NCI-H1436 treated with DMSO at 0.1 percent for 48 hours (cell line): ENCODE data around the gene STK32C.

Experiments used
- DNase-seq: peaks from one replicate; lab custom pipeline; 2025; lab: John Stamatoyannopoulos, UW

The STK32C gene

DNA sequence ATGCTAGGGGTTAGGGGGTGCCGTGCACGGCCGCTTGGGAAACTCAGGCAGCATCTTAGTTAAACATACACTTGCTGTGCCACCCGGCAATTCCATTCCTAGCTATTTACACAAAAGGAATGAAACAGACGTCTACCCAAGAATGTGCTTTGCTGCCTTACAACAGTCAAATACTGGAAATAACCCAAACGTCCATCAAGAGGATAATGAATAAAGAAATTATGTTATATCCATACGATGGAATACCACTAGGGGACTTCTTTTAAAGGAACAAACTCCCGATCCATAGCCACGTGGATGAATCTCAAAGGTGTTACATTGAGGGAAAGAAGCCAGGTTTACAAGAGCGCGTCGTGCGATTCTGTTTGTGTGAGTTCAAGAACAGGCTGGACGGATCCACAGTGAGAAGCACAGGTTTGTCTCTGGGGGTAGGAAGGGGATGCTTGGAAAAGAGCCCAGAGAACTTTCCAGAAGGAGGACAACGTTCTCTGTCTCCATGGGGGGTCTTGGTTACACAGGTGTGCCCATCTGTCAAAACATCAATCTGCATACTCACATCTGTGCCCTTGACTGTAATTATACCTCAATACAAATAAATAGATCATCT is 41.8 kb downstream of the STK32C start:
- peak; percentile 32 for DNase-seq

DNA sequence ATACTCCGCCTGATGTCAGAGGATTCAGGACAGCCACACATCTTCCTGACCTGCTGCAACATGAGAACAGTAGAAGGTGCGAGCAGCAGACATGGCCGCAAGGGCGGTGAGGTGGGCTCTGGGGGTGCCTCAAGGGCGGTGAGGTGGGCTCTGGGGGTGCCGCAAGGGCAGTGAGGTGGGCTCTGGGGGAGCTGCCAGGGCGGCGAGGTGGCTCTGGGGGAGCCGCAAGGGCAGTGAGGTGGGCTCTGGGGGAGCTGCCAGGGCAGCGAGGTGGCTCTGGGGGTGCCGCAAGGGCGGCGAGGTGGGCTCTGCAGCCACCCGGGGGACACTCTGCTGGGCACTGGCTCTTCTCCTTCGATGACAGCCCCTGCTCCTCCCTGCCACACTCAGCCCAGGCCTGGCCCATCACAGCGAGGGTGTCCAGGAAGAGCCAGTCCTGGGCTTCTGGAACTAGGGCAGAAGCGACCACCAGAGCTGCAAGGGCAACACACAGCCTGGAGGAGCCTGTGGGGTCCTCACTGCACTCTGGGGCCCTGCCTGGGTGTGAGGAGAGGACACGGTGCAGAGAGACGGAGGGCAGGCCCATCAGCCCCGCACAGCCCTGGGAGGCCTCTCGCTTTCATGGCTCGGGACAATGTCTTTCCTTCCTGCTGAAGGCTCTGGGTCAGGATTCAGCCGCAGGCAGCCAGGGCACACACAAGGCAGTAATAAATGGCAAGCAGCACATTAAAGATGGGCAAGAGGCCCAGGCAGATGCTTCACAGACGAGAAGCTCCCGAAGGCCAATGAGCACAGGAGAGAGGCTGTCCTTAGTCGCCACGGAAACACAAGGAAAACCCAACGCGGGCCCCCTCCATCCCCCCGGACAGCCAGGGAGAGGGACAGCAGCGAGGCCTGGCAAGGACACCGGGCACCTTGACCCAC is 42.5 kb downstream of the STK32C start:
- DNase-seq: no peak

DNA sequence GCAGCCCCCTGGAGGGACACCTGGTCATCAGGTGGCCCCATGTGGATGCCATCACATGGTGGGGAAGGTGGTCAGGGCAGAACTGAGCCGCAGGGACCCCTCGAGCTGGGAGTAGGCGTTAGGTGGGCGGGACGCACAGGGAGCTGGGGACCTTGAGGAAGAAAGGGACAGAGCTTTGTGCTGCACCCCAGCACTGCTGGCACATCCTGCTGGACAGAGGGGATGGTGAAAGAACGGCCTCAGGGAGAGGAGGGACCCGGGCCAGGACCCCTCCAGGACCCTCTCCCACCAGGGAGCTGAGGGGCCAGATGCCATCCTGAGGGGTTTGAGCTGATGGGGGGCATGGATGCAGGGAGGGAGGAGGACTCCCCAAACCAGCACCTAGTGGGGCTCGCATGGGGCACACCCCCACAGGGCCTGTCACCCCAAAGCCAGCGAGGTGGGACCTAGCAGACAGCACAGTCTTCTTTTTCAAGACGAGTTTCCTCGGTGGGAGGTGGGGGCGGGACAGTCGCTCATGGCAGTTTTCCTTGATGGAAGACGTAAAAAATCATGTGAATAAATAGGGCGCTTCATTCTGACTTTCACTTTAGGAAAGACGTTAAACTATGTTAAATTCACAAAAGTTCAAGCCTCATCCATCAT is 43.3 kb downstream of the STK32C start:
- no peak for DNase-seq

DNA sequence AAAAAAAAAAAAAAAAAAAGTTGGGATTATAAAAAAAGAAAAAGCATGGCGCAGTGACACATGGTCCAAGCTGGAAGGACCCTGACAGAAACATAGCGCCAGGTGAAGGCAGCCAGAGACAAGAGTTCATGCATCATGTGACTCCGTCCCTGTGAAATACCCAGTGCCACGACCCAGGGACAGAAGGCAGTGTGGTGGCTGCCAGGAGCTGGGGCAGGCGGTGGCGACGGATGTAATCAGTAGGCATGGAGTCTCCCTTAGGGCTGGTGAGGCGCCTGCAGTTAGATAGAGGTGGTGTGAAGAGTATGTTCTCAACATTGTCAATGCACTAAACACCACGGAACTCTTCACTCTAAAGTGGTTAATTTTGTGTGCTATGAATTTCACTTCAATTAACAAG is 43.9 kb downstream of the STK32C start:
- DNase-seq: no peak

DNA sequence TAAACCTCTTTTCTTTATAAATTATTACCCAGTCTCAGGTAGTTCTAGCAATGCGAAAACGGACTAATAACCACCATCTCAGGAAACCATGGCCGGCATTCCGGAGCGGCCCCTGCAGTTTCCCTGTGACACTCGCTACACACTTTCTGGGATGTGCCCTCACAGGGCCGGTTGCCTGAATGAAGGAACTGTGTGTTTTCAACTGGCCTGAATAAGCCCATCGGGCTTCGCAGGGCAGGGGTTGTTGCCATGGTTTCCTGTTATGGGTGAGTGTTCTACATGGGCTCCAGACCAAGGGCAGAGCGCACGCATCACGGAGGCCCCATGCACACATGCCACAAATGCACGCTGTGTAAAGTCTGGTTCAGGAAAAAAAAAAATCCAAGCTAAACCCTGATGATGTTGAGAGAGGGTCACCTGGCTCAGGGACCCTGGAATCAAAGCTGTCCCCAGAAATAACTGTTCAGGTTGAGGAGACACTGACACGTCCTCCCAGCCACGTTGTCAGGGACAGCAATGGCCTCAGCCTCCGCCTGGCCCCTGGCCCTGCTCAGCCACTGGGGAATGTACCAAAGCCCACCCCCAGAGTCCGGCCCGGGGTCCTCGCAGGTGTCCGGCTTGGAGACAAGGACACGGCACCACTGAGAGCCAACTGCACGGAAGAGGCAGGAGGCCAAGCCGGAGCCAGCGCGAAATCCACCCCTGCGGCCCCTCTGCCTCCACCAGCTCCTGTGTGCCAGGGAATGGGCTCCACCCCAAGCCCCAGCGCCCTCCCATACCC is 47.9 kb downstream of the STK32C start:
- DNase-seq: no peak

DNA sequence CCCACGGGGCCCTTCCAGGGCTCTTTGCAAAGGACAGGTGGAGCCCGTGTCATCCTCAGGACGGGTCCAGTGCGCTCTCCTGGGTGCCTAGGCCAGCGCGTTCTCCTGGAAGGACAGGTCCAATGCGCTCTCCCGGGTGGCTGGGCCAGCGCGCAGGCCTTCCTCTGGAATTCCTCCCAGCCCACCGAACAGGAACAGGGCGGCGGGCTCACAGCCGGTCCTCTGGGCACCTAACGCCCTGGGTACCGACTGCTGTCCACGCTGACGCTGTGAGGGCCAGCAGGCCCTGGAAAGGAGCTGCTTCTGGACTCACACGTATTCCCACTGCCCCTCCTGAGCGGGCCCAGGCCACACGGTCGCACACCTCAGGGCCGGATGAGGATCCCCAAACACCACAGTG is 49.3 kb downstream of the STK32C start:
- DNase-seq: no peak

DNA sequence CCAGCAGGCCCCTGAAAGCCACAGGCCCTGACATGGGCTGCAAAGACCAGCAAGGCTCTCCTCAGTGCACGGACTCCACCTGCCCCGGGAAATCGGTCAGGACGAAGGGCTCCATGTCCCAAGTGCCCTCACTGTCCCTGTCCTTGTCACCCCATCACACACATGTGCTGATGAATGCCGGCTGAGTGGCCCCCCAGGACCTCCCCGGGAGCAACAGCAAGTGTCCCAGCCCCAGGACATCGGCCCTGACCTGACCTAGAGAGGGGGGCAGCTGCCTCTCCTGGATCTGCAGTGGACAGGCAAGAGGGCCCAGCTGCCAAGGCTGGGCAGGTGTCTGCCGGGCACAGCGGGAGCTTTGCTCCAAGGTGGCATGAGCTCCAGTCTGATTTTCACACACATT is 49.8 kb downstream of the STK32C start:
- DNase-seq: no peak

DNA sequence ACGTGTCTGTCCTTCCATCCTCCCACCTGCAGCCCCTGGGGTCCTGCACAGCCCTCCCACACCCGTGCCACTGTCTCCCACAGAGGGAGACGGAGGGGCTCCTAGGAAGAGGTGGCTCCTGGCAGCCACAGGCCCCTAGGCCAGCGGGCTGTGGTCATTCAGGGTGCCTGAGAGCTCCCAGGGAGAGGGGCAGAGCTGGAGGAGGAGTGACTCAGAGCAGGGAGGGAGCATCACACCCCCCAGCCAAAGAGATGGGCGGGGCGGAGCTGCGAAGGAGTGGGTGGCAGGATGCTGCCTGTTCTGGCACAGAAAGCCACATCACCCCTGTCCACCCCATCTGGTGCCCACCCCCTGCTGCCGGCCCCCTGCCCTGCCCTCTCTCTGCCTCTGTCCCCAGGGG is 50.5 kb downstream of the STK32C start:
- no peak for DNase-seq

DNA sequence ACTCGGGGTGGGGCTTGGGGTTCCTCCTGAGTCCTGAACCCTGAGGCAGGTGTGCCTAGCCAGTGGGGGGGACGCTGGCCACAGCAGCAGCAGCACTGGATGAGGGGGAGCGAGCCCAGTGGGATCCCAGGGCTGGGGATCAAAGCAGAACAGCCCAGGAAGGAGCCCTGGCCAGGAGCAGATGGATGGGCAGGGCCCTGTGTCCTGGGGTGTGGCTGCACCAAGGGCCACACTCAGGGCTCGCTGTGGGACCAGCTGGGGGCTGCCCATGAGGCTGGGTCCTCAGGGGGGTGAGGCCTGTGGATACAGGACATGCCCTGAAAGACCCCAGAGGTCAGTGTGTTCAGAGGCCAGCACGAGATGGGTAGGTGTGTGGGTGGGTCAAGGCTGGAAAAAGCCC is 50.9 kb downstream of the STK32C start:
- no peak for DNase-seq

DNA sequence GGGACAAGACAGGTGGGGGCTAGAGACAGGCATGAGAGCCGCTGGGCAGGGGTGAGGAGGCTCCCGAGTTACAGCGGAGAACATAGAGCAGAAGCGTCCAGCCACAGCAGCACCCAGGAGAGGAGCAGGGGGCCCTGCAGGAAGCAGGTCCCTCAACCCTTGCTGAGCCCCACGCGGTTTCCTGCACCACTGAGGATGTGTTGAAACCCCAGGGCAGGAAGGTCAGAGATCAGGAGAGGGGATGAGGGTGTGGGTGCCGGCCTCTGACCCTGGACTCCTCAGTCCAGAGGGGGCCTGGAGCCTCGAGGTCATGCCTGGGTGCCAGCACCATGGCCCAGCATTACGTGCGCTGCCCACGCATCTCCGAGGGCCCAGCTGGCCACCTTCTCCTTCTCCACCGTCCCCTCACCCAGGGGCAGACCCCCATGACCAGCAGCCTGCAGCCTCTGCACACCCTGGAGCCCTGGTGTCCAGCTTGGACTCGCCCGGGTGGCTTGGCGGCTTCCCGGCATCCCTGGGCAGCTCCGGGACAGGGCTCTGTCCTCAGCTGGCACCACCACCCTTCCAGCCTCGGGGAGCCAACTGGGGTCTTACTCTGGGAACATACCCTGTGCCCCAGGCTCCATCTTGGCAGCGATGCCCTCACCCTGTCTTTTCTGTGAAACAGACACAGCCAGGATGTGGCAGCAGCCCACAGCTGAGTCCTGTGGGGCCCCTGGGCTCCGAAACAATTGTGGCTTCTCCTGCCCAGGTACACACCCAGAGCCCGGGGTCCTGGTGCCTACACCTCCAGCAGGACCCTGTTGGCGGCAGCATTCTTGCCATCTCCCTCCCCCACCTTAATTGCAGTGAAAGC is 52.0 kb downstream of the STK32C start:
- no peak for DNase-seq

DNA sequence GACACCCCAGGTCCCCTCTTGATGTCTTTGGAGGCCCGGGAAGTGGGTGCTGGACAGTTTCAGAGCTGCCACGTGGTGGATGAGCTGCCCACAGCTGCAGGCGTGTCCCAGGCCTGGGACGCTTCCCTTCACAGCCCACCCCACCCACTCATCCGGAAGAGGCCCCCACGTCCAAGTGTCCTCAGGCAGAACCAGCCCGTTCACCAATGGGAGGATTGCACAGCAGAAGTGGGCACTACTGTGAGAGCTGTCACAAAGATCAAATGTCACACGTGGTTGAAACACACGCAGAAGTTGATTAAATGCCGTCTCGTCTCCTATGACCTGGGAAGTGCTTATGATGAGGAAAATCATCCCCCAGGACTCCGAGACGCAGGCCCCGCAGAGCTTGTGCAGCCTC is 52.9 kb downstream of the STK32C start:
- DNase-seq: no peak

DNA sequence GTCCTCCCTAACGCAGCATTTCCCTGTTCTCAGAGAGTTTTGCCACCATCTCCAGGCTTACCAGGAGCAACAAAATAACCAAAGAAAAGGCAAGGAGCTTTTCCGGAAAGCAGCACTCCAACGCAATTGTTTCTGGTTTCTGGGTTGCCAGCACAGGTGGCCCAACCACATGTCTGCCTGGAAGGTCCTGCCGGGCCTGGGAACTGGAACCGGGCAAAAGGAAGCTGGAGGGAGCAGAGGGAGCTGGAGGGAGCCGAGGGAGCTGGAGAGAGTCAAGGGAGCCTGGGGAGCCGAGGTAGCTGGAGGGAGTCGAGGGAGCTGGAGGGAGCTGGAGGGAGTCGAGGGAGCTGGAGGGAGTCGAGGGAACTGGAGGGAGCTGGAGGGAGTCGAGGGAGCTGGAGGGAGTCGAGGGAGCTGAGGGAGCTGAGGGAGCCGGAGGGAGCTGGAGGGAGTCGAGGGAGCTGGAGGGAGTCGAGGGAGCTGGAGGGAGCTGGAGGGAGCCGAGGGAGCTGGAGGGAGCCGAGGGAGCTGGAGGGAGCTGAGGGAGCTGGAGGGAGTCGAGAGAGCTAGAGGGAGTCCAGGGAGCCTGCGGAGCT is 54.6 kb downstream of the STK32C start:
- no peak for DNase-seq

DNA sequence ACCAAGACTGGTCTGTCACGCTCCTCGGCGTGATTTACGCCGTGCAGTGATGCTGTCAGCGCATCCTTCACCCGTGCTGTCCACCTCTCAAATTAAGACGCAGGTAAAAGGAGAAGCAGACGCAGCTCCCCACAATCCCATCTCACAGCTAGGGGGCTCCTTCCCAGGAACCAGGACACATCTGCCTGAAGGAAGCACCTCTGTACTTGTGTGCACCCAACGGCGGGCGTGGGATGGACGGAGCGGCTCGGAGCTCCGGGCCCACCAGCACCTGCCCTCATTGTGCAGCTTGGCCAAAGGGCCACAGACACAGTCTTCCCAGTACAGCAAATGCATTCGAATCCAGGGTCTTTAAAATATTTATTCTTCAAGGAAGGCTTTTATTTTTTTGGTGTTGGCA is 55.3 kb downstream of the STK32C start:
- DNase-seq: no peak

DNA sequence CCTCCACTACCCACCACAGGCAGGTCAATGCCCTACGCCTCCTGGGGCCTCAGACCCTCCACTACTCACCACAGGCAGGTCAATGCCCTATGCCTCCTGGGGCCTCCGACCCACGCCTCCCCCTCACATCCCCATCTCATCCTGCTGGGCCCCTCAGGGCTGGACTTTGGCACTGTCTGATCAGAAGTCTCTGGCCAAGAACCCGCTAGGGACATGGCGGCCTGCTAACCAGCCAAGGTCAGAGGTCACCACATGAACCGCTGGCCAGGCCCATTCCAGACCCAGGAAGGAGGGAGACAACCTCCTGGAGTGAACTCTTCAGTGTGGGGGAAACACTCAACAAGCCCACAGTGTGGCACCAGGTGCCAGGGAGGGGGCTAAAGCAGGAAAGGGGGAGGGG is 55.8 kb downstream of the STK32C start:
- no peak for DNase-seq

DNA sequence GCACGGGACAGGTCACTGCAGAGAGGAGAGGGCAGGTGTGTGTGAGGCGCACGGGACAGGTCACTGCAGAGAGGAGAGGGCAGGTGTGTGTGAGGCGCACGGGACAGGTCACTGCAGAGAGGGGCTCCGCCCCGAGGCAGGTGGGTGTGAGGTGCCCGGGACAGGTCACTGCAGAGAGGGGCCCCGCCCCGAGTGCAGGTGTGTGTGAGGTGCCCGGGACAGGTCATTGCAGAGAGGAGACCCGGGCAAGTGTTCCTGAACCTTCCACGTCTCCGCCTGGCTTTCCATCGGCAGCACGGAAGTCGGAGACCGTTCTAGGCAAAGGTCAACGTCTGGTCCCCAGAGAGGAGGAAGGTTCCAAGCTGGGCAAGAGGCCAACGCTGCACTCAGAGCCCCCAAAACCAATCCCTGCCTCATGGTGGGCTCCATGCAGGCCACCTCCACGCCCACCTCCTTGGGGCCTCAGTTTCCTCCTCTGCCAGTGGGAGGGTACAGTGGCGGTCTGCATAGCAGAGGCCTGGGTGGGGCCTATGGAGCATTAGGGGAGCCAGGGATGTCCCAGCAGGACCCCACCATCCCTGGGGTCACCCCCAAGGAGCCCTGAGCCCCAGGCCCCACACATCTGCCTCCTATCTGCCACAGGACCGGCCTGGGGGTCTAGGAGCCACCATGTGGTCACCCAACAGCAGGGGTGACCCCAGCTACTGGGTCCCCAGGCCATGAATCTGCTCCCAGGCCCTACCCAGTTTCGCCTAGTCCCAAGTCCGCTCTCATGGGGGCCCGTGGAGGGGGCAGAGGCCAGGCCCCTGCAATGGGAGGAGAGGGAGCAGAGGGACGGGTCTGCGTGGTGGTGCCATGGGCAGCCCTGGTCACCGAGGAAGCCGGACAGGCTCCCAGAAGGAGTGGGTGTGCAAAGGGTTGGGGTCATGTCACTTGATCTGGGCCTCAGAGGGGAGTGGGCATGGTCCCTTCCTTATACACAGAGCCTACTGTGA is 57.0 kb downstream of the STK32C start:
- no peak for DNase-seq

DNA sequence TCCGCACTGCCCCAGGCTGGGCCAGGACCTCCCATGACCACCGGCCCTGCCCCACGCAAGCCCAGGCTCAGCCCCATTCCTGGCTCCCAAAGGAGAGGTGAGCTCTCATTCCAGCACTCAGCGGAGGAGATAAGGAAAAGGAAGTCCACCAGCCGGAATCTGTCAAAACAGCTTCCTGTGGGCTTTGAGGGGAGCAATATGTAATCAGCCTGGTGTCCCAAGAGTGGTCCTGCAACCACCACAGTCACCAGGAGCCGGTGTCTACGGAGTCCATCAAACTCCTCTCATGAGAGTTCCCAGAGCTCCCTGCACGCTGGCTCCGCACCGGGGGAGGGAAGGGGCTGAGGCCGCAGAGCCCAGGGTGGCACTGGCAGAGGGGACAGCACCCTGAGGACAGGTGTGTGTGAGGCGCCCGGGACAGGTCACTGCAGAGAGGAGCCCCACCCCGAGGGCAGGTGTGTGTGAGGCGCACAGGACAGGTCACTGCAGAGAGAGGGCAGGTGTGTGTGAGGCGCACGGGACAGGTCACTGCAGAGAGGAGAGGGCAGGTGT is 57.9 kb downstream of the STK32C start:
- DNase-seq: no peak

DNA sequence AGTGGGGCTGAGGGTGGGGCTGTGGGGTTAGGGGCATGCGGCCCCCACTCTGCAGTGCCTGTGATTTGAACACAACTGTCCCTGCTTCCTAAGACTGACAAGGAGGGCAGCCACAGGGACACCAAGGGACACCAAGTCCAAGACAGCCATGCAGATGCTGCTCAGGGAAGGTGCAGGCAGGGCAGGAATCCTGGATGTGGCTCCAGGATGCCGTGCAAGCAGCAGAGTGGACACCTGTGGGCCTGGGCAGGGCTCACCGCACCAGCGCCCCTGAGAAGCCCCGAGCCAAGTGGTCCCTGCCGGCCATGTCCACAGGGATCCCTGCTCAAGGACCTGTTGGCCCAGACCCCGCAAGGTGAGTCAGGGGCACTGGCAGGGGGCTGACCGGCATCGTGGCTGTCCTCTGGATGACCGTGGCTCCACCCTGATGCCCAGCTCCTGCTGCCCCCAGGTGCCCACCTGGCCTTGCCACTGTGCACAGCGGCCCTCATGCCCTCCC is 58.5 kb downstream of the STK32C start:
- no peak for DNase-seq

DNA sequence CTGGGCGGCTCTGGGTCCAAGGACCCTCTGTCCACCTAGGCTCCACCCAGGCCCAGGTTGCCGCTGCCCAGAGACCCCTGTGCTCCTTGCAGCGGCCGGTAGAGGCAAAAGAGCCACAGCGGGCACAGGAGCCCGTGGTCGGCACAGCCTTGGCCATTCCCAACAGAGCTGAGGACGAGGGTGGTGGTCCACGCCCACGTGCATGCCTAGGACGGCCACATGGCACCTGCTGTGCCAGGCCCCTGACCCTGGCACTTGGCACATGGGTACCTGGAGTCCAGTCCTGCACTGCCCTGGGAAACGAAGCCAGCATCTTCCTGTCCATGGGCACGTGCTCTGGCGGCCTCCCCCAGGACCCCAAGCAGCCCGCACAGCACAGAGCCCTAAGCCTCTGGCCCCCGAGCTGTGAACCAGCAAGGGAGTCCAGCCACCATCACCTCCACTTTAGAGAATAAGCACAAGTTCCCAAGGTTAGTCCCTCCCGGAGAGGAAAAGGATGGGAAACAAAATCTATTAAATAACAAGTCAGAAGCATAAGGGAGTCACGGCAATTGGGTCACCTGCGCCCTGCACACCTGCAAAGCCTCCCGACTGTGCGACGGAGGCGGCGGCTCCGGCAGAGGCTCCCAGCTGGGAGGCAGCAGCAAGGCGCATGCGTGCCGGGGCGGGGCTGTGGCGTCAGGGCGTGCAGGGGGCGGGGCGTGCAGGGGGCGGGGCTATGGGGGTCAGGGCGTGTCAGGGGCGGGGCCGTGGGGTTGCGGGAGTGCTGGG is 59.1 kb downstream of the STK32C start:
- no peak for DNase-seq
